T-helper 1 cell treated with Interleukin-12 subunit alpha and Interleukin-12 subunit beta and Interleukin-4 antibody, amounts not matched to agents 30 ng/mL and 1 ng/mL, for 36 hours (primary cell): ENCODE results near the gene DLG2. TPM values are rescaled to one million over a fixed set of nuclear protein-coding genes. Genes with fewer than 3 reads are reported as not detected.
"Not testable (repeated sequence)": the region's sequence is repeated elsewhere in the genome, so short reads cannot be mapped to it uniquely, and the experiment has no call there.

Experiments used
- intact Hi-C: fragments of 100-400 bp; cut with micrococcal nuclease; formaldehyde crosslinking; loops from one replicate; pipeline ENCODE4 v1.15.1; 2024
- total RNA-seq: library from RNA; stranded (reverse); gene quantifications from 2 replicates; pipeline ENCODE4 v1.2.3, GENCODE V29; 2022

DLG2 gene
- total RNA-seq, 1 donor from 2014 or later: 0.88 TPM

DNA sequence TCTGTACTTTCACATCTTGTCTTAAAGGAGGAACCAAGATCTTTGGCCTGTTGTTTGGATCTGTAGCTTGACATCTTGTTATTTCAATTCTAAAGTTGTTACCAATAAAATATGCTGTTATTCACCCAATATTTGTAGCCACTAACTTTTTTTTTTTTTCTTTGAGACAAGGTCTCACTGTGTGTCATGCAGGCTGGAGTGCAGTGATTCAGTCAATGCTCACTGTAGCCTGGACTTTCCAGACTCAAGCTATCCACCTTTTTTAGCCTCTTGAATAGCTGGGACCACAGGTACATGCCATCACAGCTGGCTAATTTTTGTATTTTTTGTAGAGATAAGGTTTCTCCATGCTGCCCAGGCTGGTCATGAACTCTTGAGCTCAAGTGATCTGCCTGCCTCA is 769.4 kb downstream of the DLG2 start:
- intact Hi-C loops: no loop called here

DNA sequence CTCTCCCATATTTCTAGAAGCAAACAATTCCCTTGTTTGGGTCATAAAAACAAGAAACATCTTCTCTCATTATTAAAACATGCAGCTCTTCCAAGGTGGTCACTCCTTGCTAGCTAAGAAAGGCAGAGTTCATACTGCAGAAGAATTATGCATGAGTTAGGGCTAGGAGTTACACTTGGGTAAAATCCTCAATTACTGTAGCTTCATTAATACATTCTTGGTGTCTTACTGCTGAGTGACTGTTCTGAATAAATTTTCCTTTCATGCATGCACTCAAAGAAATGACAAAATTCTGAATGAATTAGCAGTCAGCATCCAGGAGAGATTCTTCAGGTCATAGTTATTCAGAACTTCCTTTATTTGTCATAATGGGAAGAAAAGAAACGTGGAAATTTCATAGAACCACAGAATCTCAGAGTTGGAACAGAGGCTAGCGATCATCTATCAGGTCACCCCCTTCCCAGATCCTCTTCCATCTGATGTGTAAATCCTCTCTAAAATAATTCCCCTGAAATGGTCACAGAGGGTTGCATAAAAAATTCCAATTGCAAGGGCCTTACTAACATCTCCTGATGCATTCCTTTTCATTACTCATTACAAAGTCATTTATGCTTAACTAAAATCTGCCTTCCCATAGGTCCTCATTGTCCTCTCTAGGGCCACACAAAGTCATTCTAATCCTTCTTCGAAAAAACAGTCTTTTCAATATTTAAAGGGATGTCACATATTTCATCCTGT is 771.5 kb downstream of the DLG2 start:
- intact Hi-C loops: no loop called here

DNA sequence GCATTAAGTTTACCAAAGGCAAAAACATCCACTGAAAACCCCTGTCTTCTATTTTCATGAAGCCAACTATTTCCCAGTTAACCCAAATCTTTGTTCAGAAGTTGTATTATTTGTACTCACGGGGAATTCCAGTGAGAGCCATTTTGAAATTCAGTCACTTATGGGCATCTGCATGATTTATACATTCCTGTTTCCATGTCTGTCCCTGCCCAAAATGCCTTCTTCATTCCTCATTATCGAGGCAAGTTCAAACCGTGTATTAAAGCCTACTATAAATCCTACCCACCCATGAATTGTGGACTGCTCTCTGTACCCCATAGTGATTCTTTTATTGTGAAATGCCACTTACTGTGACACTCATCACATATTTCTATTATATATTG is 772.7 kb downstream of the DLG2 start:
- intact Hi-C loops: no loop called here

DNA sequence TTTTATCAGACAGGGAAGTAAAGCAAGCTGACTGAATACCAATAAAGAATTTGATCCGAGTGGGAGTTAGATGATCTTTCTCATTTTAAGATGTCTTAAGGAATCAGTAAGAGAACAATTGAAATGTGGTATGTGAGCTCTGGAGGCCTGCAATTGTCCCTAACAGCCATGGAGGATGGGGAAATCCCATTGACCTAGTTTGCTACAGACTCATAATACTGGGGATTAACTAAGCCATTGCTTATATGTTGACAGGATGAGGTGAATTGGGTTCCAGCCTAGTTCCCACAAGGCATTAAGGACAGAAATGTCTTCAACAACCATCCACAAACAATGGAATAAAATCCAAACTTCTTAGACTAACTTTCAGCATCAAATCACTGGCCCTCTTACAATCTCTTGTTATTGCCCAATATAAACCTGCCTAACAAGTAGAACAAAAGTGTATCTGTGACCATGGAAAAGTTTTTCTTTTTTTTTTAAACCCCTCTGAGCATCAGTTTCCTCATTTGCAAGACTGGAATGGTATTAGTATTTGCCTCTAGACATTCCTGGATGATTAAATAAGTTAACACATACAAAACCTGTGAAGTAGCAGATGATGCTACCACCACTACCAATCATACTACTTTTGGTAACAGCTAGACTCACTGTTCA is 773.2 kb downstream of the DLG2 start:
- intact Hi-C loops: no loop called here

DNA sequence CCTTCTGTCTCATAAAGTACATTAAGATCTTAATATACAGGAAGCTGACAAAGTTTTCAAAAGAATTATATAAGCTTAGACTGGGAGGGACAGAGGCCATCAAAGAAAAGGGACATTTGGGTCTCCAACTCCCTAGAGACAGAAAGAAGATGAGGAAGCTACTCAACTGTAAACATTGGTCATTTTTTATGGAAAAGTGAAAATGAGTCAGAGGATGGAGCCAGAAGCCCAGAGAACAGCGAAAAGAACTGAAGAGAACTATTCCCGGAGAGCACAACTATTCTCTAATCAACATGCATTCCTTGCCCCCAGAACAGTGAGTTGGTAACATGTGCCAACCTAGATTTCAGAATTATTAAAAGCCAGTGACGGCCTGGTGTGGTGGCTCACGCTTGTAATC is 779.3 kb downstream of the DLG2 start:
- intact Hi-C loops: no loop called here

DNA sequence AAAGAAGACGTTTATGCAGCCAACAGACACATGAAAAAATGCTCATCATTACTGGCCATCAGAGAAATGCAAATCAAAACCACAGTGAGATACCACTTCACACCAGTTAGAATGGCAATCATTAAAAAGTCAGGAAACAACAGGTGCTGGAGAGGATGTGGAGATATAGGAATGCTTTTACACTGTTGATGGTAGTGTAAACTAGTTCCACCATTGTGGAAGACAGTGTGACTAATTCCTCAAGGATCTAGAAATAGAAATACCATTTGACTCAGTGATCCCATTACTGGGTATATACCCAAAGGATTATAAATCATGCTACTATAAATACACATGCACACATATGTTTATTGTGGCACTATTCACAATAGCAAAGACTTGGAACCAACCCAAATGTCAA is 786.9 kb downstream of the DLG2 start:
- intact Hi-C loops: not testable (repeated sequence)

DNA sequence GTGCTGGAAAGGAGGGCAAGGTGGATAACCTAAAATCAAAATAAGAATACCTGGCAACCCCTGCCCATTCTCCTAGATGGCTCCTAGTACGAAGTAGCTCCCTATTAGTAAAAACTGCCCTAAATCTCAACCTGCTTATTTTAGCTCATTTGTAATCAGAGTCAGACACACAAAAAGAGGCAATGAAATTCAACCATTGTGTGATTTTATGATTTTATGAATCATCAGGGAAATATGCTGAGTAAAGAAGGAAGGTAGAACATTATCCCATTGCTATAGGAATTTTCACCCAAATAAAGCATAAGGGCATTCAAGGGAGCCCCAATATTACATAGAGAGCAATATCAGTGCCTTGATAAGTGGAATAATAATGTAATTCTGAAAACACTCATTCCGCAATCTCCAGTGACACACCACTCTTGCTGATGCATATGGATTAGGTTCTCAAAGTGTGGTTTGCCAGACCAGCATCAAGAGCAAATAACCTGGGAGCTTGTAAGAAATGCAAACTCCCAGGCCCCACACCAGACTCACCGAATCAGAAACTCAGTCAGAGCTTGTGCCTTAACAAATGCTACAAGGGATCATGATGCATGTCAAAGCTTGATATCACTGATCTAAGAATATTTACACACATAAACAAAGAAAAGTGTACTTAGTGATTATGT is 789.6 kb downstream of the DLG2 start:
- intact Hi-C loops: no loop called here

DNA sequence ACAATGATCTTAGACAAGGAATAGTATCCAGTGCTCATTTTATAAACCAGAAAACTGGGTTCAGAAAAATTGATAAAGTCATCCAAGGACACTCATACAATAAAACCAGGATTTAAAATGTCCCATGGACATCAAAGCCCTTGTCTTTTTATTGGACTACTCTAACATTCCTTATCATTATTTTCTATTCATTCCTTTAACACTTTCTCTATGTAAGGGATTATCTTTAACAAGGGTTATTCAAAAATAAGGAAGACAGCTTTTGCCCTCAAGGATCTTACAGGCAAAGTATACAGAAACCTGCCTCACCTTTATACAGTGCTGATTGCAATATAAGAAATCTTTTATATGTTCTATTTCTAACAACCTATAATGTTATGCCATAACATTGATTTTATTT is 790.8 kb downstream of the DLG2 start:
- intact Hi-C loops: no loop called here

DNA sequence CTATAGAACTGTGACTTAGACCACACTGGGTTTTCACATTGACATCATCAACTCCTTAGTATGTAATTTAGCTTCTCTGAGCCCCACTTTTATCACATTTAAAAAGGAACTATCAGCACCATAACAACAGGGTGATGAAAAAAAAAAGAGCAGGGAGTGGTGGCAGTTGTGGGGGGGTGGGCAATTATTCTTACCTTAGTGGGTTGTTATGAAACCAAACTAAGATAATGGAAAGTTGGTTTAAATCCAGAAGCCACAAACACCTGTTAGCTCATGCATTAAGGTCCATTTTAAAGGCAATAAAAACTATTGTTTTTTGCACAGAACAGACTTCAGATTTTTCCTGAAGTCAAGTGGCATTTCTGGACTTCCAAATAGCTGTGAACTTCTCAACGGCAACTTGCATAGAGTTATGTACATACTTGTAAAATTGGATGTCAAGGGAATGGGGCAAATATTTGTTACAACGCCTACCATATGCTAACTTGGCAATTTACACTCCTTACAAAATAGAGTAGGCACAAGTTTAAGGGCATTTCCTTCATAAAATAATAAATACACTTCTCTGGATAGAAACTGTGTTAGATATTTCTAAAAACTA is 793.6 kb downstream of the DLG2 start:
- intact Hi-C loops: no loop called here

DNA sequence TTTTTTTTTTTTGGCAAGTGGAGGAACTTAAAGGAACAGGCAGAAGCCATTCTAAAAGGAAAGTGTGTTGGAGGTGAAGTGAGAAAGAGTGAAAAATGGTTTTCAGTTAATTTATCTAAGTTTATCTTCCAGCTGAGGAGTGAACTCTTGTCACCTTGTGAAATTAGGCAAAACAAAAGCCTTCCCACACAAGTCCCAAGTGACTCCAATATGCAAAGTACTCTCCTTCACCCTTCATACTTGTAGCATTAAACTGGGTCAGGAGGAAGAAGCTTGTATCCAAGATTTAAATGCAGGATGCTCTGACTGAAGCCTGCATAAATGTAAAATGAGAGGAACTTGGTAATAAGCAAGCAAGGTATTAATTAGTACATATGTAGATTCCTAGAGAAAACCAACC is 796.8 kb downstream of the DLG2 start:
- intact Hi-C loops: no loop called here

DNA sequence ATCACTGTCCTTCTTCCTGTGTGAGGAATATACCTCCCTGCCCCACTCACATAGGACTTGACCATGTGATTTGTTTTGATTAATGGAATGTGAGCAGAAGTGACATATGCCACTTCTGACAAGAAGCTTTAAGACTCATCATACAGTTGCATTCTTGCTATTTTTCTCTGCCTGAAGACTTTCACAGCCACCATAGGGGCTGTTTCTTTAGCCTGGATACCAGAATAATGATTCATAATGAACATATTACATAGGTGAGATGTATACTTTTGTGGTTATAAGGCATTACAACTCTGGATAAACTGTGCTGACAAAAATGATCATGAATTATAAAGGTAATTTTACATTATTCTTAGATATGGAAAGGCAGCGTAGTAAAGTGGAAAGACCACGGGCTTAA is 798.0 kb downstream of the DLG2 start:
- intact Hi-C loops: no loop called here

DNA sequence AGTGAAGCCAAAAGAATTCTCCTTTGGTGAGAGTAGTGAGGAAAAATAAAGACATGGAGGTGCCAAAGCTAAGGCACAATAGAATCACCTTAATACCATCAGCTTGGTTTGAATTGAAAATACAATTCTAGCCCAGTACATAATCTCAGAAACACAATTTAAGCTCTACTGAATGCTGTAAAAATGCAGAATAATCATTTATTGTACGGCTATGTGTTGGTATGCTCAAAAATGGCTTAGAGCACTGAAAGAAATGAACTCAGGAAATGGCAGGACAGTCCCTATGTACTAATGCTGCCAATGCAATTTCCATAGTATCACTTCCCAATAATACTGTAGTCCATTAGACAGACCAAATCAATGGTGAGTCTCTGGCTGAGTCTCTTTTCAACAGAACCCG is 798.5 kb downstream of the DLG2 start:
- intact Hi-C loops: no loop called here

DNA sequence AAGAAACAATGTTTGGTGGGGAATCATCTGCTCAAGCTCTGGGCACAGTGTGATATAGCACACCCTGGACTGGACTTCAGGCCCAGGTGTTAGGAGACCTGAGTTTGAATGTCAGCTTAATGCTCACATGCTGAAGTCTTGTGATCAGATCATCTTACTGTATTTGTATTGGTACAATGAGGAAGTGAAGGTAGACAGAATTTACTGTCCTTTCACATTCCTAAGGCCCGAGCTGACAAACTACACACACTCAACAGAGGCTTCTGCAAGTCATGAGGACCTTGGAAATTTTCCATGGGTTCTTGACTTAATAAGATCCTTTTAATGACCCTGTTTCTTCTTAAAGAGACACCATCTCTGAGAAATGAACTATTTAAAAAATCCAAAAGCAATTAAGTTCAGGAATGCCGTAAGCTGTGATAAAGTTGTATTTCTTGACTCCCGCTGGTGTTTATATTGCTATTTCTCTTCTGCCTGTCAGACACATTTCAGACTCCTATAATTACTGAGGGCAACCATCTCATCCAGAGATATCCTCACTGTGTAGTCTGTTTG is 802.0 kb downstream of the DLG2 start:
- intact Hi-C loops: no loop called here

DNA sequence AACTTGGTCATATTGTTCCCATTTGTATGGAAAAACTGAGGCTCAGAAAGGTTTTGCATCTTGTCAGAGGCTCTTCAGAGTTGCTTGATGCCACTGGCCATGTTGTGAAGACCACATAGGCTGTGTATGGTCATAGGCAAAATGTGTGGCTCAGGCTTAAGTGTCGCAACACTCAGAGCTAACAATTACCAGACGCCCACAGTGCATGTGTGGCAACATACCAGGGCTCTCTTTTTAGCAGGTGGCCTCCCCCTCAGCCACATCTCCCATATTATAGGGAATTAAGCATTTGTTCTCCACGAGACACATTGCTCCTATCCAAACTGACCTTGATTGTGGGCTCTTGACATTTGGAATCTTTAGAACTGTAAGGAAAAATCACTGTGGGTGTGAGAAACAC is 802.5 kb downstream of the DLG2 start:
- intact Hi-C loops: no loop called here

DNA sequence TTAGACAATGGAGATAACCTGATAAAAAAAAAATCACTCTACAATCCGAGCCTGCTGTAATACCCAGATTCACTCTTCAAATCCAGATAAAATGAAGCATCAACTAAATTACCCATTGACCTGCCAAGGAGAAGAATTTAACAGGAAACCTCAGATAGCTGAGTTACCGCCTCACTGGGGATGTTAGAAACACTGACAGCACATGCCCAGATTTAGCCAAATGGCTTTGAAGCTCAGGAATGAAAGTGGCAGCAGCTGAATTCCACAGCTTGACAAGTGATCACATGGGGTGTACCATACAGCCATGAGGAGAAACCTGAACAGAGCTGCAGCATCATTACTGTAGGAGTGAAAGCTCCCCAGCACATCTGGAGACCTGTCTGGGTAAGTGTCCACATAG is 807.6 kb downstream of the DLG2 start:
- intact Hi-C loops: no loop called here

DNA sequence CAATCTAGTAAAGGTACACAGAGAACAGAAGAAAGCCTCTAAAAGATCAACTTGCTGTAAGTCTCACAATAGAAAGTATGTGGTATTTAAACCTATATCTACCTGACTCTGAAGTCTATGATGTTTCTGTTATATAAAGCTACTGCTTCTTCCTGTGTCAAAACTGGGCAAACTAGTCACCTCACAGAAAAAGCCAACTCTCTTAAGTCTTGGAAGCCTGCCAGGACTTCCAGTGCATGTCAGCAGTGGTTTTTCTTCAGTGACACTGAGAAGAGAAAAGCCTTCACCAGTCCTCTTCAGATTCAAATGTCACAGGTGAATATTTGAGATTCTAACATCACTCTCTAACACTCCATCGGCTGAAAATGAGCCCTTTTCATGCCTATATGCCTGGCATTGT is 808.0 kb downstream of the DLG2 start:
- intact Hi-C loops: no loop called here

DNA sequence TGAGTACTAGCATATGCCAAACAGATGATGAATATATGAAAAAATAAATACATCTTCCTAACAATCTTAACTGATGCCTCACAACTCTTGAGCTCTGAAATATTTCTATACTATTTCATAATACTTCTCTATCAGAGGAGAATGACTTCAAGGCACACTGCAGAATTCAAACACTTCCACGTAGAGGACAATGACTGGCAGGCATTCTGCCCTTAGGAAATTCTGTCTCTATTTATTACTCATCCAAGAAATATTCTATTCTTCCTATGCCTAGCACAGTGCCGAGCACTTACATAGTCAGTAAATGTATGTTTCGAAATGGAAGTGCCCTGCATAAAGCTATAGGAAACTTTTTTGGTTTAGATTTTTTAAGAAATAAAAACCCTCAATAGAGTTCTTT is 809.1 kb downstream of the DLG2 start:
- intact Hi-C loops: no loop called here

DNA sequence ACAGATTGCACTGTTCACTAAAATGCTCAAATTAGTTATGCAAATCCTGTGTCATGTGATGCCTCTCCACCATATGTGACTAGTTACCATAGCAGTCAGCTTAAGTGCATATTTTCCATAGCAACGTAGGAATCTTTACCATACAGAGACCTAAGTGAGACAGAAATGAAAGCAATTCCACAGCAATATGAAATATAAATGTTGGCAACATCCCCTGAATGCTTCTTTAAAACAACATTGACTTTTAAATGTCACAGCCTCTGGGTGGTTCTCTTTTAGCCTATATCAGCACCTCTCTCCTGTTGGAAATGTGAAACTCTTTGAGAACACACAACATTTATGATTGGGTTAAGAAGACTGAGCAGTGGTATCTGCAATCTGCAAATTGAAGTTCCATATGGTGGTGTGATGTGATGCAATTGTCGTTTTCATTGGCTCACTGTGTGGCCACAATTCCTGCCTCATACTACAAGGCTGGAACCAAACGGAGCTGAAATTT is 814.6 kb downstream of the DLG2 start:
- intact Hi-C loops: no loop called here

DNA sequence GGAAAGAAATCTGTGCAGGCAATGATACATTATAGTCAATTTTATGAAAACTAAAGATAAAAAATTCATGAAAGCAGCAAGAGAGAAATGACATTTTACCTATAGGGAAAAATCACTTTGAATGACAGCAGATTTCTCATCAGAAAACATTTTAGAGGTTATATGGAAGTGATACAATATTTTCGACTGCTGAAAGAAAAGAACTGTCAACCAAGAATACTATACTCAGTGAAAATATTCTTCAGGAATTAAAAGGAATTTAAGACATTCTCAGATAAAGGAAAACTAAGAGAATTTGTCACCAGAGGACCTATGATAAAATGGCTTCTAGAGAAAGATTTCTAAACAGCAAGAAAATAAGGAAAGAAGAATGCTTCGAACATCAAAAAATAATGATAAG is 820.8 kb downstream of the DLG2 start:
- intact Hi-C loops: no loop called here

DNA sequence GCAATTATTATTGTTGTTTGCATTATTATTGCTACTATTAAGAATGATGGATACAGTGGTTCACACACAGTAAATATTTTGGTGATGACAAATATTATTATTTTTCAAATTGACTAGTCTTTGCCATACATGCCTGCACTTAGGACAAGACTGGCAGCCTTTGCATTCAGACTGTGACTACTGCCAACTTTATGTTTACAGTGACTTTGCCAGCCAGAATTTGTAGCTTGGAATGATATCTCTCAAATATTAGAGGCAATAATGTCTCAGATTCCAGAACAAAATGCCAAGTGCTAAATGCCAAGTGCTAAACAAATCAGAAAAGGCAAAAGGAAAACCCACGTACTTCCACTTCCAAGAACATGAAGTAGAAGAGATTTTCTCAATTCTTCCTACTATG is 823.1 kb downstream of the DLG2 start:
- intact Hi-C loops: no loop called here

DNA sequence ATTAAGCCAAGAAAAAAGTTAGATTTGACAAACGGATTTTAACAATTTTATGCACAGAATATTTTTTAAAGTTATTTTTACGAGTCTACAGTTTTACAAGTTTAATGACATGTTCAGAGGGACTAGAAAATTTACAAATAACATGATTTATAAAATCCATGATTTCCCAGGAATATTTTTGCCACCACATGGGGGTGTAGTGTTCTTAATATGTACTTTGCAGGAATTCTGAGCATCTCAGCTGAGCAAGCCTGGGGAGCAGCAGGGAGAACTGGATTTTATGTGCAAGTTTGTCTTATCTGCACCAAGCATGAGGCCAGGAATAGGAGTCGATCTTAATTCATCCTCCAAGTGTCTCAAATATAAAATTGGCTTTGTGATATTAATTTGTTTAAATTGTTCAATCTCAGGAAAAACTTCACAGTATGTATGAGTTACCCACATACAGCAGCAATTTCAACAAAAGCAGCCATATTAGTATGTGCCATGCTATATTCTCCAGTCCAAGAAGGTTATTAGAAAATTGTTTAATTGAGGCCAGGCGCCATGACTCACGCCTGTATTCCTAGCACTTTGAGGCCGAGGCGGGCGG is 826.3 kb downstream of the DLG2 start:
- intact Hi-C loops: no loop called here

DNA sequence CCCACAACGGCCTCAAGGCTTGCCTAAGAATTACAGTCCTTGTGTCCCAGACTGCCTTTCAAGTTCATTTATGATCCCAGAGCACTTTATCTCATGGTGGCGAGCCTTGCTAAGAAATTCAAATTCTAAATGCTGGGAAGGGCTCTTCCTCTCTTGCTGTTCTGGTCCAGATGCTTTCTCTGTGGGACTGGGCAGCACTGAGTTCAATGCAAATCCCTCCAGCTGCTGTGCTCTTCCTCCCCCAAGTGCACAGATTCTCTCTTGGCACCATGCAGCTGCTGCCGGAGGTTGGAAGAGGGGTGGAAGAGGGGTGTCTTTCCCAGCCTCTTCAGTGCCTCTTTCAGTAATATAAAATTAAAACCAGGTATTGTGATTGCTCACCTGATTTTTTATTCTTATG is 828.0 kb downstream of the DLG2 start:
- intact Hi-C loops: no loop called here
